ENCODE measurements around the gene BRME1. TPM values are rescaled to one million over a fixed set of nuclear protein-coding genes. Genes with fewer than 3 reads are reported as not detected.

The BRME1 gene
- 10 to 100 TPM in 3 of 4 donors, 1 to 10 TPM in 1; 7.4 to 73.1 (median 41.2) TPM for total RNA-seq

DNA sequence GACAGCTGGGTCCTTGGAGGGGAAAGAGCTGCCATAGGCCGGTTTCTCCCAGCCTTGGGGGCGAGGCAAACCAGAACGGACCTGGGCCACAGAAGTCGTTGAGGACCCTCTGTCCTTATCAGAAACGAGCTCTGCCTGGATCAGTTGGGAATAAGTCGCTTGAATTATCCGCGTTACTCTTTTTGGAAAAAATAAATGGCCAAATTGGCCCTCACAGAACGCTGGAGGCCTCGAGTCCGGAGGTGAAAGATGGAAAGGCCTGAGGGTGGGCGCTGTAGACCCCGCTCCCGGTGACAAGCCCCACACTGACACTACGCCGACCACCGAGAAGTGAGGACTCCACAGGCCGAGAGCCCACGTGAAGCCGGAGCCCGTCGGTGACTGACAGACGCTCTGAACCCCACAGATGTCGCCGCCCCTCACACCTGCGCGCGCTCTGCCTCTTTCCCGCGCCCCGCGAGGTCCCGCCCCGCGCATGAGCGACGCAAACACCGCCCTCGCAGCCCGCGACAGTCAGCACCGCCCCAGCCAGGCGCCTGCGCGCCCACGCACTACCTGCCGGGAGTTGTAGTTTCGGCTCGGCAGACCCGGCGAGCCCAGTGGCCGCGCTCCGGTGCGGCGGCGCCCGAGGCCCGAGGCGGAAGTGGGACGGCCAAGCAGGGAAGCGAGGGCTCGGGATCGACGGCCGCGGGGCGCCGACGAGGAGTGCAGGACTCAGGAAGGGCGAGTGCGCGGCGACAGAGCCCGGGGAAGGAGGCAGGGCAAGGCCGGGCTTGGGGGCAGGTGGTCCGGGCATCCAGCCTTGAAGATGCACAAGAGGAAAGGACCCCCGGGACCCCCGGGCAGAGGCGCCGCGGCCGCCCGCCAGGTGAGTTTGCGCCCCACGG lies at the start of gene BRME1, which contains the start of gene CC2D1A:
Gene BRME1 (minus strand): TSS at position 484 of the 887 bp plus-strand sequence. CDS start 1,225 bp downstream, outside the sequence.
Gene CC2D1A (plus strand): TSS at position 568 of the 887 bp plus-strand sequence. CDS start 241 bp downstream, at position 809.
- Histone ChIP-seq H3K36me3 (peaks cover 0 to 5% (median 0%) of the 10 kb centered on the region in 3 donors), H3K27ac (peak within 1 kb of the TSS; percentile 83 to 96 (median 92)), H3K27me3 (no peaks in the 10 kb centered on the region), H3K4me3 (peak within 1 kb of the TSS; percentile 75 to 99 (median 94)), H3K4me1 (peaks cover 0 to 22% (median 0%) of the 10 kb centered on the region in 4 donors), H3K9me3 (no peaks in the 10 kb centered on the region)
- TF ChIP-seq CTCF (IDR thresholded peaks at IDR 0.05) (peak in 2 of 6 experiments; percentile 5 to 19), POLR2A (IDR thresholded peaks at IDR 0.05) (peak; percentile 78 to 80)
- peak; percentile 90 to 97 (median 97) for DNase-seq

DNA sequence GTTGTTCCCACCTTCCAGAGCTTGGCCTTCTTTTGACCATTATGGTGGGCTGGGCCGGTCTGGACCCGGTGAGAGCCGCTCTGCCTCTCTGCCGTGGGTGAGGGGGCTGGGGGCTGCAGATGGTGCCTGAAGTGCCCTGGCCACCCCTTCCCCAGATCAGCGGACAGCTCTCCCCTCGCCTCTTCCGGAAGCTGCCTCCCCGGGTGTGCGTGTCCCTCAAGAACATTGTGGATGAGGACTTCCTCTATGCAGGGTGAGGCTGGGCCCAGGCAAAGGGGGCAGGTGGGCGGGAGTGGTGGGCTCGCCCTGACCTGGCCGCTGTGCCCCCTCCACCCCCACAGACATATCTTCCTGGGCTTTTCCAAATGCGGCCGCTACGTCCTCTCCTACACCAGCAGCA lies 48.3 kb upstream of the BRME1 start:
- H3K27me3 ChIP-seq: no peaks in the 10 kb centered on the region
- H3K9me3 ChIP-seq: no peaks in the 10 kb centered on the region
- no peak for DNase-seq
- peaks cover 0 to 14% (median 5%) of the 10 kb centered on the region in 4 donors for H3K4me1 ChIP-seq
- TF ChIP-seq CTCF (IDR thresholded peaks at IDR 0.05) (no peak), POLR2A (IDR thresholded peaks at IDR 0.05) (no peak)
- H3K27ac ChIP-seq: no peak overlapping the region
- H3K4me3 ChIP-seq: no peak overlapping the region
- peaks cover 0 to 51% (median 0%) of the 10 kb centered on the region in 3 donors for H3K36me3 ChIP-seq

DNA sequence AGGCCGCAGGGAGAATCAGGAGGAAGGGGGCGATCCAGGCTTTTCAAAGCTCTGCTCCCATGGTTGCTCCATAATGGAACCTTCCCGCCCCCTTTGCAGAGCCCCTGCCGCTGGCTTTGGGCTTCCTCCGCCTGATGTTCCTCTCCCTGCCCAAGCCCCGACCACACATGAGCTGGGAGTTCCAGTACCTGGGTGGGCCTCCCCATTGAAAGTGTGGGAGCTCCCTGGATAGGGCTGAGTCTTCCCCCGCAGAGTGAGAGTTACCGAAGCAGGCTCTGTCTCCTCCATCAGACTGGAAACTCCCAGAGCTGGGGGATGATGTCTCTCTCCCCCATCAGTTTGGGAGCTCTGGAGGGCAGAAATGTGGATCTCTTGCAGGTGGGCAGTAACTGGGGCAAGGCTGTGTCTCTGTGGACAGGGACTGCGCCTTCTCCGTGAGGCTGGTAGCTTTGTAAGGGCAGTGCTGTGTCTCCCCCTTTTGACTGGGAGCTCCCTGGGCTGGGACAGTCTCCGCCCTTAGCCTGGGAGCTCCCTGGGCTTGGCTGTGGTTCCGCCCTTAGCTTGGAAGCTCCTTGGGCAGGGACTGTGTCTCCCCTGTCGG lies 47.1 kb upstream of the BRME1 start:
- H3K9me3 ChIP-seq: no peaks in the 10 kb centered on the region
- H3K4me3 ChIP-seq: peak overlapping the region; percentile 76 to 99 (median 89)
- no peaks in the 10 kb centered on the region for H3K27me3 ChIP-seq
- peaks cover 0 to 14% (median 5%) of the 10 kb centered on the region in 4 donors for H3K4me1 ChIP-seq
- TF ChIP-seq POLR2A (IDR thresholded peaks at IDR 0.05) (peak in 1 of 2 donors; percentile 22), CTCF (IDR thresholded peaks at IDR 0.05) (peak in 2 of 6 experiments; percentile 1 to 19)
- H3K27ac ChIP-seq: peak overlapping the region; percentile 83 to 92 (median 90)
- peaks cover 0 to 39% (median 0%) of the 10 kb centered on the region in 3 donors for H3K36me3 ChIP-seq
- peak in 1 of 3 donors; percentile 70 for DNase-seq

GRCh38 chr19:13952154-13952930 lies 46.4 kb upstream of the BRME1 start, which contains the start of gene DCAF15:
Gene DCAF15 (plus strand): TSS chr19:13952509. CDS start chr19:13952513, 4 bp downstream.
- H3K4me3 ChIP-seq: peak within 1 kb of the TSS; percentile 76 to 99 (median 89)
- peak within 1 kb of the TSS; percentile 83 to 92 (median 90) for H3K27ac ChIP-seq
- DNase-seq: peak; percentile 98 to 100 (median 99)
- TF ChIP-seq POLR2A (IDR thresholded peaks at IDR 0.05) (peak; percentile 37 to 58), CTCF (IDR thresholded peaks at IDR 0.05) (no peak)
- peaks cover 0 to 14% (median 5%) of the 10 kb centered on the region in 4 donors for H3K4me1 ChIP-seq
- no peaks in the 10 kb centered on the region for H3K27me3 ChIP-seq
- H3K36me3 ChIP-seq: peaks cover 0 to 32% (median 0%) of the 10 kb centered on the region in 3 donors
- H3K9me3 ChIP-seq: no peaks in the 10 kb centered on the region

- no peaks in the 10 kb centered on the region for H3K9me3 ChIP-seq
- DNase-seq: no peak
- peak overlapping the region in 1 of 4 donors; percentile 92 for H3K27ac ChIP-seq
- H3K27me3 ChIP-seq: no peaks in the 10 kb centered on the region
- TF ChIP-seq CTCF (IDR thresholded peaks at IDR 0.05) (no peak), POLR2A (IDR thresholded peaks at IDR 0.05) (no peak)
- peak overlapping the region; percentile 76 to 99 (median 89) for H3K4me3 ChIP-seq
- peaks cover 0 to 27% (median 0%) of the 10 kb centered on the region in 3 donors for H3K36me3 ChIP-seq
- H3K4me1 ChIP-seq: peaks cover 0 to 14% (median 5%) of the 10 kb centered on the region in 4 donors
These were observed 45.9 kb upstream of the BRME1 start for GRCh38 chr19:13951799-13952153.

All from Peyer's patch (tissue), 4 donors.